ENCODE measurements around the gene BCL3. TPM values are rescaled to one million over a fixed set of nuclear protein-coding genes. Genes with fewer than 3 reads are reported as not detected.

The BCL3 gene
- total and polyA plus RNA-seq, 2 of the 13 experiments (the other 11 are each of a cell fraction or from before 2014, with no cell fraction given) = 2.3 to 4.0 TPM

DNA sequence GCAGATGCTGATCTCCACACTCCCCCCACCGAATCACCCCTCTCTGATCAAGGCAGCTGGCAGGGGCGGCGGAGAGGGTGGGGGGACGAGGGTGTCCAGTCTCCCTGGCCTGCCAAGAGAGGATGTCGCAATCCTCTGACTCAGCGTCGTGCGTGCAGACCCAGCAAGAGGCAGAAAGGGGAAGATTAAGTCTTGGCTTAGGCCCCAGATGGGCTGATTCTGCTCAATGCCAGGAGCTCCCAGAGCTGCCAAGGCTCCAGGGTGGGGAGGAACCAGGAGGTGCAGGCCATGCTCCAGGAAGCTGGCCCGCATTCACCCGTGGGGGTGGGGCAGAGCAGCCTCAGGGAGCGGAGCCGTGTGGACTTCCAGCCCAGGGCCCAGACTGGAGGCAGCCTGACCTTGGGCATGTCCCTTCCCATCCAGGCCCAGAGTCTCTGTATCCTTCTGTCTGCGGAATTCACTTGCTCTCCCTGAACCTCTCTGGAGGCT, 6.6 kb upstream of the BCL3 start (continued):
- TF ChIP-seq RARA (CRISPR knock-in tag; IDR thresholded peaks at IDR 0.05) = peak; percentile 65
- TF ChIP-seq, protein P1, sequence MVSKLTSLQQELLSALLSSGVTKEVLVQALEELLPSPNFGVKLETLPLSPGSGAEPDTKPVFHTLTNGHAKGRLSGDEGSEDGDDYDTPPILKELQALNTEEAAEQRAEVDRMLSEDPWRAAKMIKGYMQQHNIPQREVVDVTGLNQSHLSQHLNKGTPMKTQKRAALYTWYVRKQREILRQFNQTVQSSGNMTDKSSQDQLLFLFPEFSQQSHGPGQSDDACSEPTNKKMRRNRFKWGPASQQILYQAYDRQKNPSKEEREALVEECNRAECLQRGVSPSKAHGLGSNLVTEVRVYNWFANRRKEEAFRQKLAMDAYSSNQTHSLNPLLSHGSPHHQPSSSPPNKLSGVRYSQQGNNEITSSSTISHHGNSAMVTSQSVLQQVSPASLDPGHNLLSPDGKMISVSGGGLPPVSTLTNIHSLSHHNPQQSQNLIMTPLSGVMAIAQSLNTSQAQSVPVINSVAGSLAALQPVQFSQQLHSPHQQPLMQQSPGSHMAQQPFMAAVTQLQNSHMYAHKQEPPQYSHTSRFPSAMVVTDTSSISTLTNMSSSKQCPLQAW (CRISPR knock-in tag; IDR thresholded peaks at IDR 0.05) = peak; percentile 39; the same call in 1 of the 2 replicates
- TF ChIP-seq, protein P2, sequence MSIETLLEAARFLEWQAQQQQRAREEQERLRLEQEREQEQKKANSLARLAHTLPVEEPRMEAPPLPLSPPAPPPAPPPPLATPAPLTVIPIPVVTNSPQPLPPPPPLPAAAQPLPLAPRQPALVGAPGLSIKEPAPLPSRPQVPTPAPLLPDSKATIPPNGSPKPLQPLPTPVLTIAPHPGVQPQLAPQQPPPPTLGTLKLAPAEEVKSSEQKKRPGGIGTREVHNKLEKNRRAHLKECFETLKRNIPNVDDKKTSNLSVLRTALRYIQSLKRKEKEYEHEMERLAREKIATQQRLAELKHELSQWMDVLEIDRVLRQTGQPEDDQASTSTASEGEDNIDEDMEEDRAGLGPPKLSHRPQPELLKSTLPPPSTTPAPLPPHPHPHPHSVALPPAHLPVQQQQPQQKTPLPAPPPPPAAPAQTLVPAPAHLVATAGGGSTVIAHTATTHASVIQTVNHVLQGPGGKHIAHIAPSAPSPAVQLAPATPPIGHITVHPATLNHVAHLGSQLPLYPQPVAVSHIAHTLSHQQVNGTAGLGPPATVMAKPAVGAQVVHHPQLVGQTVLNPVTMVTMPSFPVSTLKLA (IDR thresholded peaks at IDR 0.05) = no peak
- TF ChIP-seq FOSL2 (CRISPR knock-in tag; IDR thresholded peaks at IDR 0.05) = peak; percentile 97
- TF ChIP-seq ZNF788 (CRISPR knock-in tag; IDR thresholded peaks at IDR 0.05; ENCODE audit: borderline replicate concordance) = no peak; the same call in 1 of the 2 replicates
- no peak for TF ChIP-seq NR1H2 (CRISPR knock-in tag; IDR thresholded peaks at IDR 0.05; ENCODE audit: borderline replicate concordance, low read depth)
- TF ChIP-seq, protein P3, sequence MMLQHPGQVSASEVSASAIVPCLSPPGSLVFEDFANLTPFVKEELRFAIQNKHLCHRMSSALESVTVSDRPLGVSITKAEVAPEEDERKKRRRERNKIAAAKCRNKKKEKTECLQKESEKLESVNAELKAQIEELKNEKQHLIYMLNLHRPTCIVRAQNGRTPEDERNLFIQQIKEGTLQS (CRISPR knock-in tag; IDR thresholded peaks at IDR 0.05) = peak; percentile 78
- no peak for TF ChIP-seq ZNF615 (CRISPR knock-in tag; IDR thresholded peaks at IDR 0.05; ENCODE audit: borderline replicate concordance)
- no peak for TF ChIP-seq ZNF879 (CRISPR knock-in tag; IDR thresholded peaks at IDR 0.05)
- TF ChIP-seq, protein P4, sequence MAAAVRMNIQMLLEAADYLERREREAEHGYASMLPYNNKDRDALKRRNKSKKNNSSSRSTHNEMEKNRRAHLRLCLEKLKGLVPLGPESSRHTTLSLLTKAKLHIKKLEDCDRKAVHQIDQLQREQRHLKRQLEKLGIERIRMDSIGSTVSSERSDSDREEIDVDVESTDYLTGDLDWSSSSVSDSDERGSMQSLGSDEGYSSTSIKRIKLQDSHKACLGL (CRISPR knock-in tag; IDR thresholded peaks at IDR 0.05) = no peak
- TF ChIP-seq ZNF780A (CRISPR knock-in tag; IDR thresholded peaks at IDR 0.05) = no peak
- no peak for TF ChIP-seq ZNF24 (IDR thresholded peaks at IDR 0.05)
- peak; percentile 25; the same call in 1 of the 2 replicates for TF ChIP-seq NFKB2 (CRISPR knock-in tag; IDR thresholded peaks at IDR 0.05; ENCODE audit: borderline replicate concordance)
- TF ChIP-seq, protein P5, sequence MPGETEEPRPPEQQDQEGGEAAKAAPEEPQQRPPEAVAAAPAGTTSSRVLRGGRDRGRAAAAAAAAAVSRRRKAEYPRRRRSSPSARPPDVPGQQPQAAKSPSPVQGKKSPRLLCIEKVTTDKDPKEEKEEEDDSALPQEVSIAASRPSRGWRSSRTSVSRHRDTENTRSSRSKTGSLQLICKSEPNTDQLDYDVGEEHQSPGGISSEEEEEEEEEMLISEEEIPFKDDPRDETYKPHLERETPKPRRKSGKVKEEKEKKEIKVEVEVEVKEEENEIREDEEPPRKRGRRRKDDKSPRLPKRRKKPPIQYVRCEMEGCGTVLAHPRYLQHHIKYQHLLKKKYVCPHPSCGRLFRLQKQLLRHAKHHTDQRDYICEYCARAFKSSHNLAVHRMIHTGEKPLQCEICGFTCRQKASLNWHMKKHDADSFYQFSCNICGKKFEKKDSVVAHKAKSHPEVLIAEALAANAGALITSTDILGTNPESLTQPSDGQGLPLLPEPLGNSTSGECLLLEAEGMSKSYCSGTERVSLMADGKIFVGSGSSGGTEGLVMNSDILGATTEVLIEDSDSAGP (CRISPR knock-in tag; IDR thresholded peaks at IDR 0.05; ENCODE audit: borderline replicate concordance) = peak; percentile 43; the same call in 1 of the 2 replicates
- TF ChIP-seq ZNF652 (CRISPR knock-in tag; IDR thresholded peaks at IDR 0.05; ENCODE audit: borderline replicate concordance, low read depth) = no peak
- TF ChIP-seq HNRNPL (IDR thresholded peaks at IDR 0.05; ENCODE audit: low read depth, low read length) = peak; percentile 73; the same call in 1 of the 2 replicates
- TF ChIP-seq, protein P6, sequence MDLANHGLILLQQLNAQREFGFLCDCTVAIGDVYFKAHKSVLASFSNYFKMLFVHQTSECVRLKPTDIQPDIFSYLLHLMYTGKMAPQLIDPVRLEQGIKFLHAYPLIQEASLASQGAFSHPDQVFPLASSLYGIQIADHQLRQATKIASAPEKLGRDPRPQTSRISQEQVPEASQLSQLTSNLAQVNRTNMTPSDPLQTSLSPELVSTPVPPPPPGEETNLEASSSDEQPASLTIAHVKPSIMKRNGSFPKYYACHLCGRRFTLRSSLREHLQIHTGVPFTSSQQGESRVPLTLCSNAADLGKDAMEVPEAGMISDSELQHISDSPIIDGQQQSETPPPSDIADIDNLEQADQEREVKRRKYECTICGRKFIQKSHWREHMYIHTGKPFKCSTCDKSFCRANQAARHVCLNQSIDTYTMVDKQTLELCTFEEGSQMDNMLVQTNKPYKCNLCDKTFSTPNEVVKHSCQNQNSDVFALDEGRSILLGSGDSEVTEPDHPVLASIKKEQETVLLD (CRISPR knock-in tag; IDR thresholded peaks at IDR 0.05; ENCODE audit: low read depth) = no peak
- no peak for TF ChIP-seq ZFP62 (CRISPR knock-in tag; IDR thresholded peaks at IDR 0.05)
- no peak for TF ChIP-seq ZSCAN29 (CRISPR knock-in tag; conservative IDR thresholded peaks at IDR 0.05)
- TF ChIP-seq, protein P7, sequence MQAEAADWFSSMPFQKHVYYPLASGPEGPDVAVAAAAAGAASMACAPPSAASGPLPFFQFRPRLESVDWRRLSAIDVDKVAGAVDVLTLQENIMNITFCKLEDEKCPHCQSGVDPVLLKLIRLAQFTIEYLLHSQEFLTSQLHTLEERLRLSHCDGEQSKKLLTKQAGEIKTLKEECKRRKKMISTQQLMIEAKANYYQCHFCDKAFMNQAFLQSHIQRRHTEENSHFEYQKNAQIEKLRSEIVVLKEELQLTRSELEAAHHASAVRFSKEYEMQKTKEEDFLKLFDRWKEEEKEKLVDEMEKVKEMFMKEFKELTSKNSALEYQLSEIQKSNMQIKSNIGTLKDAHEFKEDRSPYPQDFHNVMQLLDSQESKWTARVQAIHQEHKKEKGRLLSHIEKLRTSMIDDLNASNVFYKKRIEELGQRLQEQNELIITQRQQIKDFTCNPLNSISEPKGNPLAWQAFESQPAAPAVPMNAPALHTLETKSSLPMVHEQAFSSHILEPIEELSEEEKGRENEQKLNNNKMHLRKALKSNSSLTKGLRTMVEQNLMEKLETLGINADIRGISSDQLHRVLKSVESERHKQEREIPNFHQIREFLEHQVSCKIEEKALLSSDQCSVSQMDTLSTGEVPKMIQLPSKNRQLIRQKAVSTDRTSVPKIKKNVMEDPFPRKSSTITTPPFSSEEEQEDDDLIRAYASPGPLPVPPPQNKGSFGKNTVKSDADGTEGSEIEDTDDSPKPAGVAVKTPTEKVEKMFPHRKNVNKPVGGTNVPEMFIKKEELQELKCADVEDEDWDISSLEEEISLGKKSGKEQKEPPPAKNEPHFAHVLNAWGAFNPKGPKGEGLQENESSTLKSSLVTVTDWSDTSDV (CRISPR knock-in tag; IDR thresholded peaks at IDR 0.05) = no peak
